Calu3 (cell line): Measurements from ENCODE around the gene NRG3. TPM values are rescaled to one million over a fixed set of nuclear protein-coding genes. Genes with fewer than 3 reads are reported as not detected.
A peak's percentile ranks its signal among the peaks of the same experiment; 100 is the strongest.

Experiments
- BruUV-seq: library from RNA; stranded (reverse); fragments of 400-500 nt; replicated peaks from 2 replicates; lab custom pipeline; 2021; lab: Mats Ljungman, UMichigan
- CTCF ChIA-PET: fragments of 300-600 bp; sonication (Branson Sonifier 250); formaldehyde crosslinking; loops from one replicate; lab custom pipeline; 2022; ENCODE audit warnings: antibody characterized with exemption; lab: Charles Lee
- DNase-seq: peaks from one replicate; pipeline ENCODE4 v3.0.0; 2022
- H3K27ac Mint-ChIP-seq: one replicate; pipeline ENCODE4 v1.8.0; 2022; ENCODE audit warnings: mixed read lengths; ENCODE audit not compliant: unreplicated experiment
- H3K27me3 Mint-ChIP-seq: one replicate; pipeline ENCODE4 v1.8.0; 2022; ENCODE audit warnings: mixed read lengths; ENCODE audit not compliant: unreplicated experiment
- H3K36me3 Mint-ChIP-seq: one replicate; pipeline ENCODE4 v1.8.0; 2022; ENCODE audit warnings: mild to moderate bottlenecking, moderate library complexity, mixed read lengths; ENCODE audit not compliant: insufficient read depth, unreplicated experiment
- H3K4me1 Mint-ChIP-seq: one replicate; pipeline ENCODE4 v1.8.0; 2022; ENCODE audit warnings: mild to moderate bottlenecking, low read depth, mixed read lengths; ENCODE audit not compliant: unreplicated experiment
- H3K4me3 Mint-ChIP-seq: one replicate; pipeline ENCODE4 v1.8.0; 2022; ENCODE audit warnings: mild to moderate bottlenecking, low read depth, moderate library complexity, mixed read lengths; ENCODE audit not compliant: unreplicated experiment
- H3K9me3 Mint-ChIP-seq: one replicate; pipeline ENCODE4 v1.8.0; 2022; ENCODE audit warnings: low read depth, mixed read lengths; ENCODE audit not compliant: unreplicated experiment
- intact Hi-C: fragments of 100-400 bp; cut with micrococcal nuclease; formaldehyde crosslinking; loops from one replicate; pipeline ENCODE4 v1.10.0; 2022; ENCODE audit not compliant: unreplicated experiment
- total RNA-seq: library from RNA; stranded (reverse); gene quantifications from 2 replicates; pipeline ENCODE4 v1.2.3, GENCODE V29; 2022
- TF ChIP-seq, protein P1 (sequence below): fragments of 200-600 bp; IDR thresholded peaks from one replicate; pipeline ENCODE4 v1.8.0; 2022; ENCODE audit warnings: antibody characterized with exemption; ENCODE audit not compliant: unreplicated experiment

Gene NRG3
- total RNA-seq, 1 experiment from 2014 or later = 46.3 TPM

DNA sequence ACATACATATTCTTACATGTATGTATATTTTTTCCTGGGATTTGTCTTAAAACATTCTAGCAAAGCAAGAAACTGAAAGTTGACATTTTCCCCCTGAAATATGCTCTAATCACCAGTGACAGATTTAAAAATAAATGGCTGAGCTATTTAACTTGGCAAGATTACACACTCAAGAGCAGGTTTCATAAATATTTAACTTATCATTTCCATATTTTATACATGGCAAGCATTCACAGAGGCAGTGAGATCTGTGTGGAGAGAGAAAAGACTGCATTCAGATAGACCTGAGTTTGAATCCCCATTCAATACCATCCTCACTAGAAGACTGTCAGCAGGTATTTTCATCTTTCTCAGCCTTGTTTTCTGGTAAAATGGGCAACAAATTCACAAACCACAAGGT lies 1043.0 kb downstream of the NRG3 start:
- Mint-ChIP-seq H3K4me3 (no peak overlapping the region), H3K27ac (no peak overlapping the region), H3K36me3 (no peaks in the 10 kb centered on the region), H3K4me1 (peaks cover 8% of the 10 kb centered on the region), H3K9me3 (peaks cover 6% of the 10 kb centered on the region), H3K27me3 (no peaks in the 10 kb centered on the region)
- no TSS peak for BruUV-seq
- CTCF ChIA-PET = no interaction called here
- TF ChIP-seq, protein P1, sequence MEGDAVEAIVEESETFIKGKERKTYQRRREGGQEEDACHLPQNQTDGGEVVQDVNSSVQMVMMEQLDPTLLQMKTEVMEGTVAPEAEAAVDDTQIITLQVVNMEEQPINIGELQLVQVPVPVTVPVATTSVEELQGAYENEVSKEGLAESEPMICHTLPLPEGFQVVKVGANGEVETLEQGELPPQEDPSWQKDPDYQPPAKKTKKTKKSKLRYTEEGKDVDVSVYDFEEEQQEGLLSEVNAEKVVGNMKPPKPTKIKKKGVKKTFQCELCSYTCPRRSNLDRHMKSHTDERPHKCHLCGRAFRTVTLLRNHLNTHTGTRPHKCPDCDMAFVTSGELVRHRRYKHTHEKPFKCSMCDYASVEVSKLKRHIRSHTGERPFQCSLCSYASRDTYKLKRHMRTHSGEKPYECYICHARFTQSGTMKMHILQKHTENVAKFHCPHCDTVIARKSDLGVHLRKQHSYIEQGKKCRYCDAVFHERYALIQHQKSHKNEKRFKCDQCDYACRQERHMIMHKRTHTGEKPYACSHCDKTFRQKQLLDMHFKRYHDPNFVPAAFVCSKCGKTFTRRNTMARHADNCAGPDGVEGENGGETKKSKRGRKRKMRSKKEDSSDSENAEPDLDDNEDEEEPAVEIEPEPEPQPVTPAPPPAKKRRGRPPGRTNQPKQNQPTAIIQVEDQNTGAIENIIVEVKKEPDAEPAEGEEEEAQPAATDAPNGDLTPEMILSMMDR = no peak
- no peak for DNase-seq
- intact Hi-C loops = no loop called here

DNA sequence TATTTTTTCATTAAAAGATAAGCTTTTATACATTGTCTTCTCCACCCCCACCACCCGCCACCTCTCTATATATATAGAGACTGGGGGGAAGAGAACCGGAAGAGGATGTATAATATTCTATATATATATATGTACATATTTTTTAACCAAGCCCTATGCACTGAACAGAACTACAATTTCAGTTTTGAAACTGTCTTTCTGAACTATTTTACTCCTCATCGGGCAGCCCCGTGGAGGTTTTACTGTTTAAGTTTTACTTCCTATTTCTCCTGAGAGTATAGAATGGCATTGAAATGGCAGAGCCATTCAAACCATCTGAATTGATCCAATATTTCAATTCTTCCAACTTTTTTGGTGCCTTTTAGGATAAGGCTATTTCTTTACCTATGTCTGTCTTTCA lies 1047.1 kb downstream of the NRG3 start:
- TF ChIP-seq, protein P1 = no peak
- CTCF ChIA-PET = no interaction called here
- Mint-ChIP-seq H3K36me3 (no peaks in the 10 kb centered on the region), H3K27me3 (no peaks in the 10 kb centered on the region), H3K4me3 (no peak overlapping the region), H3K9me3 (peaks cover 8% of the 10 kb centered on the region), H3K27ac (no peak overlapping the region), H3K4me1 (peaks cover 13% of the 10 kb centered on the region)
- intact Hi-C loops = no loop called here
- no TSS peak for BruUV-seq
- no peak for DNase-seq

DNA sequence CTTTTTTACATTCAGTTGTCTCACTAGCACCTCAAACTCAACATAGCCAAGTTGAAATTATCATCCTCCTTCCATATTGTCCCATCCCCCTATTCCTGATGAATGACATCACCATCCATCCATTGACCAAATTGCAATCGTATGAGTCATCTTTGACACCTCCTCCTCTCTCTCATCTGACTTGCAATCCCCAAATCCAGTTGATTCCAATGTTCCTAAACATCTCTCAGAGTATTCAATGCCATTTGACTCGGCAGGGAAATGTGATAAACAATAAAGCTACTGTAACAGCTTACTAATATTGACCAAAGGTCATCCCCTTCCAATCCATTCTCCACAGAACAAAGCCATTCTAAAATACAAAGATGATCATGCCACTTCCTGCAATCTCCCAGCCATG lies 1047.8 kb downstream of the NRG3 start:
- DNase-seq = no peak
- TF ChIP-seq, protein P1 = no peak
- no peaks in the 10 kb centered on the region for H3K36me3 Mint-ChIP-seq
- no TSS peak for BruUV-seq
- peaks cover 8% of the 10 kb centered on the region for H3K9me3 Mint-ChIP-seq
- H3K4me1 Mint-ChIP-seq = peaks cover 13% of the 10 kb centered on the region
- peak overlapping the region; percentile 45 for H3K27ac Mint-ChIP-seq
- H3K4me3 Mint-ChIP-seq = no peak overlapping the region
- intact Hi-C loops = no loop called here
- no peaks in the 10 kb centered on the region for H3K27me3 Mint-ChIP-seq
- CTCF ChIA-PET = interaction anchor here (0.8 kb wide), 1 partner anchor 1015 kb away, joined by 3 read pairs; no protein-coding TSS in a partner anchor

DNA sequence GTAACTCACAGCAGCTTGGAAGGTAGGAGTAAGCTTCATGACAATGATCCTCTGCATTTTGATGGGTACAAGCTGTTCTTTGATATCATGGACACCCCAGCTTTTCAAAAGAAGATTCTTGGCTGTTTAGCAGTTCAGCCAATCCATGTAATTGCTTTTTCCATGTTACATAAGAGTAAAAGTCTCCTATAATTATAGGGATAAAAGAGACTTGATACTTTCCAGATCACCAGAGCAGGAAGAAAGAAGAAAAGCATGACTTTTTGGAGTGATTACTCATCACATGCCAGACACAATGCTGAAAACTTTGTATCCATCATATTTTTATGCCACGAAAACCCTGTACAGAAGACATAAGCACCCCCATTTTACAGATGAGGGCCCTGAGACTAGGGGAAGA lies 1049.7 kb downstream of the NRG3 start:
- TF ChIP-seq, protein P1 = no peak
- peaks cover 6% of the 10 kb centered on the region for H3K9me3 Mint-ChIP-seq
- DNase-seq = no peak
- no peak overlapping the region for H3K27ac Mint-ChIP-seq
- BruUV-seq = no TSS peak
- H3K4me1 Mint-ChIP-seq = peaks cover 13% of the 10 kb centered on the region
- CTCF ChIA-PET = no interaction called here
- no peaks in the 10 kb centered on the region for H3K36me3 Mint-ChIP-seq
- no peak overlapping the region for H3K4me3 Mint-ChIP-seq
- intact Hi-C loops = no loop called here
- H3K27me3 Mint-ChIP-seq = no peaks in the 10 kb centered on the region
